GM18867 (cell line): Measurements from ENCODE around the gene CDA.

Experiments
- ATAC-seq: cut with Tn5 transposase; IDR thresholded peaks from one replicate; pipeline ENCODE4 v1.9.1; 2021; ENCODE audit warnings: mild to moderate bottlenecking, moderate library complexity; ENCODE audit not compliant: unreplicated experiment

Gene CDA

GRCh38 chr1:20615946-20616846 lies 27.3 kb downstream of the CDA start:
- no peak for ATAC-seq

GRCh38 chr1:20616847-20617487 lies 28.1 kb downstream of the CDA start:
- no peak for ATAC-seq

- ATAC-seq, result no peak
Observed at GRCh38 chr1:20618550-20618949, 29.7 kb downstream of the CDA start.

GRCh38 chr1:20619999-20620398 lies 31.1 kb downstream of the CDA start:
- no peak for ATAC-seq

GRCh38 chr1:20621012-20621411 lies 32.1 kb downstream of the CDA start:
- no peak for ATAC-seq

GRCh38 chr1:20624709-20625108 lies 35.8 kb downstream of the CDA start:
- ATAC-seq, result no peak

GRCh38 chr1:20625176-20626097 lies 36.5 kb downstream of the CDA start:
- no peak for ATAC-seq

- no peak for ATAC-seq
Observed at GRCh38 chr1:20626098-20626427, 37.2 kb downstream of the CDA start.

GRCh38 chr1:20626524-20626923 lies 37.6 kb downstream of the CDA start:
- no peak for ATAC-seq

- no peak for ATAC-seq
Observed at GRCh38 chr1:20630729-20631128, 41.8 kb downstream of the CDA start.

- no peak for ATAC-seq
Observed at GRCh38 chr1:20632386-20632785, 43.5 kb downstream of the CDA start.

- peak; percentile 68 for ATAC-seq
Observed at GRCh38 chr1:20633190-20634064, 44.5 kb downstream of the CDA start, which contains the start of gene PINK1. TSS of gene PINK1 (plus strand) at chr1:20633458. CDS start at chr1:20633549, 91 bp downstream.

- no peak for ATAC-seq
Observed at GRCh38 chr1:20634065-20634593, 45.2 kb downstream of the CDA start.

GRCh38 chr1:20634594-20635084 lies 45.7 kb downstream of the CDA start:
- no peak for ATAC-seq

GRCh38 chr1:20636785-20637347 lies 48.0 kb downstream of the CDA start:
- no peak for ATAC-seq

- no peak for ATAC-seq
Observed at GRCh38 chr1:20640183-20640597, 51.3 kb downstream of the CDA start.

GRCh38 chr1:20641975-20642374 lies 53.1 kb downstream of the CDA start:
- no peak for ATAC-seq

GRCh38 chr1:20643080-20643479 lies 54.2 kb downstream of the CDA start:
- ATAC-seq, result no peak

GRCh38 chr1:20644416-20644815 lies 55.5 kb downstream of the CDA start:
- ATAC-seq, result no peak
